B cell (primary cell): Measurements from ENCODE around the gene EHBP1. TPM values are rescaled to one million over a fixed set of nuclear protein-coding genes. Genes with fewer than 3 reads are reported as not detected.

Experiments
- ATAC-seq: fragments of 200-7000 bp; cut with Tn5 transposase; one replicate; pipeline ENCODE4 v1.10.0; 2021; ENCODE audit warnings: low read depth, mild to moderate bottlenecking, moderate number of reproducible peaks, moderate library complexity
- CTCF ChIA-PET: fragments of 350-600 bp; sonication (Branson Sonifier 250); formaldehyde crosslinking; loops from one replicate; lab custom pipeline; 2021; ENCODE audit warnings: antibody characterized with exemption, inconsistent platforms; lab: Charles Lee
- POLR2A ChIA-PET: fragments of 350-600 bp; sonication (Branson Sonifier 250); formaldehyde crosslinking; loops from one replicate; lab custom pipeline; 2021; ENCODE audit warnings: antibody characterized with exemption; lab: Charles Lee
- DNase-seq: peaks from one replicate; pipeline ENCODE4 v3.0.0; 2013
- H2AFZ ChIP-seq: 2 replicates; pipeline ENCODE4 v1.6.1; 2012; ENCODE audit warnings: mild to moderate bottlenecking, low read depth, low read length; ENCODE audit not compliant: insufficient read depth, poor library complexity, severe bottlenecking
- H3K27ac ChIP-seq, 2 donors: 1 replicate in 1 of 2; 2 replicates in 1 of 2; pipeline ENCODE4 v1.5.1; 2012 to 2013; ENCODE audit warnings: low read length in 2 of 2, mild to moderate bottlenecking in 2 of 2, moderate library complexity in 1 of 2
- H3K27me3 ChIP-seq, 4 experiments: fragments of 200-600 bp in 1 of 4; sonication (generic) in 1 of 4; replicated peaks in 1 of 4; 1 replicate in 2 of 4; 2 replicates in 2 of 4; pipeline versions ENCODE4 v1.6.1 to v1.7.0; 2013 to 2016; ENCODE audit warnings: low read length in 3 of 4, mild to moderate bottlenecking in 2 of 4, mixed read lengths in 1 of 4, moderate library complexity in 1 of 4; ENCODE audit not compliant: insufficient read depth in 4 of 4, control insufficient read depth in 3 of 4; ENCODE audit errors: control extremely low read depth in 1 of 4
- H3K36me3 ChIP-seq, 2 experiments: replicated peaks in 1 of 2; 1 replicate in 1 of 2; 2 replicates in 1 of 2; pipeline versions ENCODE4 v1.6.1 to v1.7.1; 2013; ENCODE audit warnings: low read length in 1 of 2; ENCODE audit not compliant: insufficient read depth in 2 of 2, control insufficient read depth in 1 of 2; ENCODE audit errors: control extremely low read depth in 1 of 2, extremely low read depth in 1 of 2
- H3K4me1 ChIP-seq, 2 donors: fragments of 200-600 bp in 1 of 2; sonication (generic) in 1 of 2; 1 replicate in 1 of 2; 2 replicates in 1 of 2; pipeline versions ENCODE4 v1.5.1 to v1.6.1; 2013 to 2017; ENCODE audit warnings: low read length in 2 of 2; ENCODE audit not compliant: control insufficient read depth in 2 of 2, insufficient read depth in 2 of 2
- H3K4me2 ChIP-seq: replicated peaks from 2 replicates; pipeline ENCODE3; 2012; ENCODE audit warnings: mild to moderate bottlenecking, low read depth, low read length; ENCODE audit not compliant: poor library complexity, severe bottlenecking
- H3K4me3 ChIP-seq, 5 experiments: fragments of 200-600 bp in 1 of 5; sonication (generic) in 1 of 5; 1 replicate in 3 of 5; 2 replicates in 2 of 5; pipeline versions ENCODE4 v1.5.1 to v1.7.0; 2011 to 2016; ENCODE audit warnings: low read length in 4 of 5, mild to moderate bottlenecking in 4 of 5, low read depth in 2 of 5, control low read depth in 1 of 5, moderate library complexity in 1 of 5; ENCODE audit not compliant: insufficient read depth in 1 of 5; ENCODE audit errors: control extremely low read depth in 1 of 5, extremely low read depth in 1 of 5
- H3K79me2 ChIP-seq: fragments of 200-600 bp; sonication (generic); one replicate; pipeline ENCODE4 v1.6.0; 2016; ENCODE audit warnings: low read length; ENCODE audit not compliant: control insufficient read depth, insufficient read depth
- H3K9ac ChIP-seq: fragments of 200-600 bp; sonication (generic); 2 replicates; pipeline ENCODE4 v1.6.1; 2017; ENCODE audit warnings: mild to moderate bottlenecking, low read length, moderate library complexity
- H3K9me3 ChIP-seq, 3 donors: one replicate each; pipeline versions ENCODE4 v1.6.1 to v1.7.1; 2013; ENCODE audit warnings: low read length in 2 of 3; ENCODE audit not compliant: control insufficient read depth in 2 of 3, insufficient read depth in 1 of 3; ENCODE audit errors: control extremely low read depth in 1 of 3
- H4K20me1 ChIP-seq: 2 replicates; pipeline ENCODE4 v1.6.0; 2012; ENCODE audit warnings: mild to moderate bottlenecking, low read length; ENCODE audit not compliant: insufficient read depth, control insufficient read depth, poor library complexity, severe bottlenecking
- H3K27ac Mint-ChIP-seq: one replicate; pipeline ENCODE4 v1.8.0; 2021; ENCODE audit warnings: mixed read lengths
- H3K27me3 Mint-ChIP-seq: one replicate; pipeline ENCODE4 v1.8.0; 2021; ENCODE audit warnings: mixed read lengths
- H3K4me1 Mint-ChIP-seq: one replicate; pipeline ENCODE4 v1.8.0; 2021; ENCODE audit warnings: mixed read lengths
- H3K4me3 Mint-ChIP-seq: one replicate; pipeline ENCODE4 v1.8.0; 2021; ENCODE audit warnings: mixed read lengths
- H3K9me3 Mint-ChIP-seq: one replicate; pipeline ENCODE4 v1.8.0; 2022; ENCODE audit warnings: mixed read lengths; ENCODE audit not compliant: insufficient read depth
- CTCF ChIP-seq: fragments of 200-600 bp; IDR thresholded peaks from one replicate; pipeline ENCODE4 v1.8.0; 2022; ENCODE audit warnings: antibody characterized with exemption, mild to moderate bottlenecking
- EZH2 ChIP-seq: IDR thresholded peaks from 2 replicates; pipeline ENCODE4 v1.6.1; 2012; ENCODE audit warnings: borderline replicate concordance, low read depth, mild to moderate bottlenecking, moderate library complexity, low read length; ENCODE audit not compliant: insufficient read depth, poor library complexity, severe bottlenecking
- WGBS: methylation state at CpG from one replicate; pipeline ENCODE4 v1.1.5; 2013; ENCODE audit warnings: missing lambda C conversion rate; ENCODE audit not compliant: insufficient coverage; 5-methylcytosine and 5-hydroxymethylcytosine counted together
- intact Hi-C: fragments of 100-400 bp; cut with micrococcal nuclease; formaldehyde crosslinking; loops from one replicate; pipeline ENCODE4 v1.10.0; 2022
- polyA plus RNA-seq: library from polyadenylated mRNA; depleted of rRNA; stranded (reverse); fragments of >200 nt; gene quantifications from 2 replicates; pipeline ENCODE4 v1.2.3, GENCODE V29; 2012
- total RNA-seq, 2 donors: library from RNA; stranded (reverse); fragments of 120-200 nt in 1 of 2; gene quantifications; 1 replicate in 1 of 2; 2 replicates in 1 of 2; pipeline versions ENCODE4 v1.2.3 to v1.2.4, GENCODE V29; 2013 to 2022

The EHBP1 gene
- total and polyA plus RNA-seq, 2 donors (not counting 1 experiment from before 2014, with no cell fraction given) = 8.8 to 34.7 TPM

- ATAC-seq (no peak), DNase-seq (no peak)
- Histone ChIP-seq H2AFZ (no peak overlapping the region), H3K79me2 (peaks cover 5% of the 10 kb centered on the region), H3K4me1 (no peaks in the 10 kb centered on the region), H3K36me3 (no peaks in the 10 kb centered on the region), H3K27ac (no peak overlapping the region), H3K27me3 (no peaks in the 10 kb centered on the region), H3K4me2 (no peak overlapping the region), H3K9me3 (no peaks in the 10 kb centered on the region), H4K20me1 (no peaks in the 10 kb centered on the region), H3K9ac (no peak overlapping the region), H3K4me3 (no peak overlapping the region)
- ChIA-PET POLR2A (no interaction called here), CTCF (no interaction called here)
- no peak for TF ChIP-seq EZH2
- TF ChIP-seq CTCF = no peak
- no peaks in the 10 kb centered on the region for H3K27me3 Mint-ChIP-seq
- no CpG with 5 or more reads among the region's 2 CpGs for WGBS
- H3K4me1 Mint-ChIP-seq = no peaks in the 10 kb centered on the region
- no peak overlapping the region for H3K27ac Mint-ChIP-seq
- no peaks in the 10 kb centered on the region for H3K9me3 Mint-ChIP-seq
- H3K4me3 Mint-ChIP-seq = no peak overlapping the region
- intact Hi-C loops = no loop called here
Observed at GRCh38 chr2:62760555-62760954, 55.0 kb downstream of the EHBP1 start.

GRCh38 chr2:62765619-62766376 is 60.3 kb downstream of the EHBP1 start:
- Mint-ChIP-seq H3K4me3 (no peak overlapping the region), H3K9me3 (peaks cover 7% of the 10 kb centered on the region), H3K27me3 (no peaks in the 10 kb centered on the region), H3K4me1 (no peaks in the 10 kb centered on the region), H3K27ac (no peak overlapping the region)
- ATAC-seq (no peak), DNase-seq (no peak)
- intact Hi-C loops = no loop called here
- no peak overlapping the region for H3K4me3 ChIP-seq
- WGBS = 100% methylated on average over 2 of the region's 3 CpGs
- no peaks in the 10 kb centered on the region for H3K79me2 ChIP-seq
- CTCF ChIA-PET = interaction anchor here (1.1 to 4.4 kb wide), 3 partner anchors 9 to 309 kb away, joined by 3 to 23 read pairs (median 4); no protein-coding TSS in a partner anchor
- POLR2A ChIA-PET = no interaction called here
- H3K27ac ChIP-seq = no peak overlapping the region
- no peak overlapping the region for H3K9ac ChIP-seq
- H3K36me3 ChIP-seq = no peaks in the 10 kb centered on the region
- no peaks in the 10 kb centered on the region for H3K4me1 ChIP-seq
- no peaks in the 10 kb centered on the region for H3K27me3 ChIP-seq
- no peak overlapping the region for H3K4me2 ChIP-seq
- H2AFZ ChIP-seq = no peak overlapping the region
- no peaks in the 10 kb centered on the region for H4K20me1 ChIP-seq
- no peak for TF ChIP-seq CTCF
- TF ChIP-seq EZH2 = no peak
- H3K9me3 ChIP-seq = no peaks in the 10 kb centered on the region
